H1 (cell line): Measurements from ENCODE around the gene ITPK1. TPM values are rescaled to one million over a fixed set of nuclear protein-coding genes. Genes with fewer than 3 reads are reported as not detected.

Experiments
- CBX5 ChIP-seq: fragments of 300-800, 300-1000 bp; sonication (generic); IDR thresholded peaks from 2 replicates; pipeline ENCODE4 v1.7.1; 2016; ENCODE audit warnings: antibody characterized with exemption, low read length, low read depth
- RBBP5 ChIP-seq: IDR thresholded peaks from 2 replicates; pipeline ENCODE4 v1.7.1; 2012; ENCODE audit warnings: low read depth, mild to moderate bottlenecking, inconsistent platforms, low read length, moderate library complexity, borderline replicate concordance
- SAP30 ChIP-seq: fragments of 300-600 bp; sonication (generic); IDR thresholded peaks from 2 replicates; pipeline ENCODE4 v1.7.1; 2012; ENCODE audit warnings: low read length, moderate library complexity, mild to moderate bottlenecking, inconsistent platforms; ENCODE audit not compliant: insufficient read depth, insufficient replicate concordance
- SP2 ChIP-seq: IDR thresholded peaks from 2 replicates; pipeline ENCODE4 v1.6.1; 2012; ENCODE audit warnings: mild to moderate bottlenecking, low read length, inconsistent platforms
- polyA plus RNA-seq, 7 experiments: library from polyadenylated mRNA; depleted of rRNA in 3 of 7; stranded (reverse) in 5 of 7; unstranded in 2 of 7; fragments of >200 nt in 5 of 7; fragments of 200-250 nt in 2 of 7; gene quantifications; 1 replicate in 5 of 7; 2 replicates in 1 of 7; 4 replicates in 1 of 7; pipeline versions ENCODE4 v1.2.1 to v1.2.3, GENCODE V29; 2011 to 2013; ENCODE audit warnings: missing spikeins in 2 of 7, mixed read lengths in 2 of 7
- total RNA-seq: library from RNA; stranded (reverse); fragmentation: NEBNext Ultra II Directional; extraction: Animal tissue kit (Norgen Biotek cat#: 25700); gene quantifications from 2 replicates; pipeline ENCODE4 v1.2.1, GENCODE V29; 2021
- TF ChIP-seq, protein P1 (sequence below): fragments of 300-600 bp; sonication (generic); IDR thresholded peaks from 2 replicates; pipeline ENCODE4 v1.7.1; 2012; ENCODE audit warnings: low read length, moderate library complexity, mild to moderate bottlenecking, inconsistent platforms; ENCODE audit not compliant: insufficient replicate concordance
- TF ChIP-seq, protein P2 (sequence below): IDR thresholded peaks from 2 replicates; pipeline ENCODE4 v1.6.1; 2012; ENCODE audit warnings: low read length, inconsistent platforms

Gene ITPK1
- total and polyA plus RNA-seq, 2 of the 8 experiments (the other 6 are each of a cell fraction or from before 2014, with no cell fraction given) = 108 to 143 TPM

GRCh38 chr14:92916201-92916600 lies 199.5 kb downstream of the ITPK1 start (continued):
- TF ChIP-seq SP2 (no peak), SAP30 (no peak), RBBP5 (no peak), CBX5 (no peak)
- TF ChIP-seq, protein P1, sequence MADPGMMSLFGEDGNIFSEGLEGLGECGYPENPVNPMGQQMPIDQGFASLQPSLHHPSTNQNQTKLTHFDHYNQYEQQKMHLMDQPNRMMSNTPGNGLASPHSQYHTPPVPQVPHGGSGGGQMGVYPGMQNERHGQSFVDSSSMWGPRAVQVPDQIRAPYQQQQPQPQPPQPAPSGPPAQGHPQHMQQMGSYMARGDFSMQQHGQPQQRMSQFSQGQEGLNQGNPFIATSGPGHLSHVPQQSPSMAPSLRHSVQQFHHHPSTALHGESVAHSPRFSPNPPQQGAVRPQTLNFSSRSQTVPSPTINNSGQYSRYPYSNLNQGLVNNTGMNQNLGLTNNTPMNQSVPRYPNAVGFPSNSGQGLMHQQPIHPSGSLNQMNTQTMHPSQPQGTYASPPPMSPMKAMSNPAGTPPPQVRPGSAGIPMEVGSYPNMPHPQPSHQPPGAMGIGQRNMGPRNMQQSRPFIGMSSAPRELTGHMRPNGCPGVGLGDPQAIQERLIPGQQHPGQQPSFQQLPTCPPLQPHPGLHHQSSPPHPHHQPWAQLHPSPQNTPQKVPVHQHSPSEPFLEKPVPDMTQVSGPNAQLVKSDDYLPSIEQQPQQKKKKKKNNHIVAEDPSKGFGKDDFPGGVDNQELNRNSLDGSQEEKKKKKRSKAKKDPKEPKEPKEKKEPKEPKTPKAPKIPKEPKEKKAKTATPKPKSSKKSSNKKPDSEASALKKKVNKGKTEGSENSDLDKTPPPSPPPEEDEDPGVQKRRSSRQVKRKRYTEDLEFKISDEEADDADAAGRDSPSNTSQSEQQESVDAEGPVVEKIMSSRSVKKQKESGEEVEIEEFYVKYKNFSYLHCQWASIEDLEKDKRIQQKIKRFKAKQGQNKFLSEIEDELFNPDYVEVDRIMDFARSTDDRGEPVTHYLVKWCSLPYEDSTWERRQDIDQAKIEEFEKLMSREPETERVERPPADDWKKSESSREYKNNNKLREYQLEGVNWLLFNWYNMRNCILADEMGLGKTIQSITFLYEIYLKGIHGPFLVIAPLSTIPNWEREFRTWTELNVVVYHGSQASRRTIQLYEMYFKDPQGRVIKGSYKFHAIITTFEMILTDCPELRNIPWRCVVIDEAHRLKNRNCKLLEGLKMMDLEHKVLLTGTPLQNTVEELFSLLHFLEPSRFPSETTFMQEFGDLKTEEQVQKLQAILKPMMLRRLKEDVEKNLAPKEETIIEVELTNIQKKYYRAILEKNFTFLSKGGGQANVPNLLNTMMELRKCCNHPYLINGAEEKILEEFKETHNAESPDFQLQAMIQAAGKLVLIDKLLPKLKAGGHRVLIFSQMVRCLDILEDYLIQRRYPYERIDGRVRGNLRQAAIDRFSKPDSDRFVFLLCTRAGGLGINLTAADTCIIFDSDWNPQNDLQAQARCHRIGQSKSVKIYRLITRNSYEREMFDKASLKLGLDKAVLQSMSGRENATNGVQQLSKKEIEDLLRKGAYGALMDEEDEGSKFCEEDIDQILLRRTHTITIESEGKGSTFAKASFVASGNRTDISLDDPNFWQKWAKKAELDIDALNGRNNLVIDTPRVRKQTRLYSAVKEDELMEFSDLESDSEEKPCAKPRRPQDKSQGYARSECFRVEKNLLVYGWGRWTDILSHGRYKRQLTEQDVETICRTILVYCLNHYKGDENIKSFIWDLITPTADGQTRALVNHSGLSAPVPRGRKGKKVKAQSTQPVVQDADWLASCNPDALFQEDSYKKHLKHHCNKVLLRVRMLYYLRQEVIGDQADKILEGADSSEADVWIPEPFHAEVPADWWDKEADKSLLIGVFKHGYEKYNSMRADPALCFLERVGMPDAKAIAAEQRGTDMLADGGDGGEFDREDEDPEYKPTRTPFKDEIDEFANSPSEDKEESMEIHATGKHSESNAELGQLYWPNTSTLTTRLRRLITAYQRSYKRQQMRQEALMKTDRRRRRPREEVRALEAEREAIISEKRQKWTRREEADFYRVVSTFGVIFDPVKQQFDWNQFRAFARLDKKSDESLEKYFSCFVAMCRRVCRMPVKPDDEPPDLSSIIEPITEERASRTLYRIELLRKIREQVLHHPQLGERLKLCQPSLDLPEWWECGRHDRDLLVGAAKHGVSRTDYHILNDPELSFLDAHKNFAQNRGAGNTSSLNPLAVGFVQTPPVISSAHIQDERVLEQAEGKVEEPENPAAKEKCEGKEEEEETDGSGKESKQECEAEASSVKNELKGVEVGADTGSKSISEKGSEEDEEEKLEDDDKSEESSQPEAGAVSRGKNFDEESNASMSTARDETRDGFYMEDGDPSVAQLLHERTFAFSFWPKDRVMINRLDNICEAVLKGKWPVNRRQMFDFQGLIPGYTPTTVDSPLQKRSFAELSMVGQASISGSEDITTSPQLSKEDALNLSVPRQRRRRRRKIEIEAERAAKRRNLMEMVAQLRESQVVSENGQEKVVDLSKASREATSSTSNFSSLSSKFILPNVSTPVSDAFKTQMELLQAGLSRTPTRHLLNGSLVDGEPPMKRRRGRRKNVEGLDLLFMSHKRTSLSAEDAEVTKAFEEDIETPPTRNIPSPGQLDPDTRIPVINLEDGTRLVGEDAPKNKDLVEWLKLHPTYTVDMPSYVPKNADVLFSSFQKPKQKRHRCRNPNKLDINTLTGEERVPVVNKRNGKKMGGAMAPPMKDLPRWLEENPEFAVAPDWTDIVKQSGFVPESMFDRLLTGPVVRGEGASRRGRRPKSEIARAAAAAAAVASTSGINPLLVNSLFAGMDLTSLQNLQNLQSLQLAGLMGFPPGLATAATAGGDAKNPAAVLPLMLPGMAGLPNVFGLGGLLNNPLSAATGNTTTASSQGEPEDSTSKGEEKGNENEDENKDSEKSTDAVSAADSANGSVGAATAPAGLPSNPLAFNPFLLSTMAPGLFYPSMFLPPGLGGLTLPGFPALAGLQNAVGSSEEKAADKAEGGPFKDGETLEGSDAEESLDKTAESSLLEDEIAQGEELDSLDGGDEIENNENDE = no peak
- TF ChIP-seq, protein P2, sequence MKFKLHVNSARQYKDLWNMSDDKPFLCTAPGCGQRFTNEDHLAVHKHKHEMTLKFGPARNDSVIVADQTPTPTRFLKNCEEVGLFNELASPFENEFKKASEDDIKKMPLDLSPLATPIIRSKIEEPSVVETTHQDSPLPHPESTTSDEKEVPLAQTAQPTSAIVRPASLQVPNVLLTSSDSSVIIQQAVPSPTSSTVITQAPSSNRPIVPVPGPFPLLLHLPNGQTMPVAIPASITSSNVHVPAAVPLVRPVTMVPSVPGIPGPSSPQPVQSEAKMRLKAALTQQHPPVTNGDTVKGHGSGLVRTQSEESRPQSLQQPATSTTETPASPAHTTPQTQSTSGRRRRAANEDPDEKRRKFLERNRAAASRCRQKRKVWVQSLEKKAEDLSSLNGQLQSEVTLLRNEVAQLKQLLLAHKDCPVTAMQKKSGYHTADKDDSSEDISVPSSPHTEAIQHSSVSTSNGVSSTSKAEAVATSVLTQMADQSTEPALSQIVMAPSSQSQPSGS = no peak
- TF ChIP-seq, all 59 proteins: peak for 0
